Measurements from ENCODE around the gene FAM107B. TPM values are rescaled to one million over a fixed set of nuclear protein-coding genes. Genes with fewer than 3 reads are reported as not detected.

The FAM107B gene
- total and polyA plus RNA-seq, 2 donors: 49.1 to 52.3 TPM

GRCh38 chr10:14528450-14528849, 246.2 kb downstream of the FAM107B start:
- Histone ChIP-seq H3K36me3 (ENCODE audit: control insufficient read depth in 2 of 2, insufficient read depth in 2 of 2, low read length in 1 of 2) (peaks cover 5 to 10% of the 10 kb centered on the region in 2 donors), H3K27ac (ENCODE audit: low read depth in 1 of 2, low read length in 1 of 2) (no peak overlapping the region), H3K27me3 (ENCODE audit: control insufficient read depth in 2 of 2, insufficient read depth in 1 of 2, low read length in 1 of 2) (no peaks in the 10 kb centered on the region), H3K4me3 (ENCODE audit: low read length in 2 of 2) (no peak overlapping the region), H3K9me3 (ENCODE audit: control insufficient read depth in 2 of 2, insufficient read depth in 1 of 2, low read length in 1 of 2) (no peaks in the 10 kb centered on the region), H3K4me1 (ENCODE audit: control insufficient read depth in 2 of 2, insufficient read depth in 2 of 2, low read length in 2 of 2) (peaks cover 0 to 3% of the 10 kb centered on the region in 2 donors)
- WGBS: 96% methylated on average over 2 of the region's 2 CpGs
- peak in 2 of 9 donors; percentile 29 to 49 for DNase-seq (ENCODE audit: low read depth in 6 of 9, low spot score in 9 of 9)

- H3K4me3 ChIP-seq (ENCODE audit: low read length in 2 of 2): no peak overlapping the region
- no peak overlapping the region for H3K27ac ChIP-seq (ENCODE audit: low read depth in 1 of 2, low read length in 1 of 2)
- H3K9me3 ChIP-seq (ENCODE audit: control insufficient read depth in 2 of 2, insufficient read depth in 1 of 2, low read length in 1 of 2): no peaks in the 10 kb centered on the region
- H3K27me3 ChIP-seq (ENCODE audit: control insufficient read depth in 2 of 2, insufficient read depth in 1 of 2, low read length in 1 of 2): no peaks in the 10 kb centered on the region
- peaks cover 5 to 10% of the 10 kb centered on the region in 2 donors for H3K36me3 ChIP-seq (ENCODE audit: control insufficient read depth in 2 of 2, insufficient read depth in 2 of 2, low read length in 1 of 2)
- DNase-seq (ENCODE audit: low read depth in 6 of 9, low spot score in 9 of 9): no peak
- H3K4me1 ChIP-seq (ENCODE audit: control insufficient read depth in 2 of 2, insufficient read depth in 2 of 2, low read length in 2 of 2): peaks cover 0 to 3% of the 10 kb centered on the region in 2 donors
- 84% methylated on average over 3 of the region's 3 CpGs for WGBS
Observed at GRCh38 chr10:14527915-14528314, 246.8 kb downstream of the FAM107B start.

- Histone ChIP-seq H3K4me1 (ENCODE audit: control insufficient read depth in 2 of 2, insufficient read depth in 2 of 2, low read length in 2 of 2) (peaks cover 0 to 3% of the 10 kb centered on the region in 2 donors), H3K36me3 (ENCODE audit: control insufficient read depth in 2 of 2, insufficient read depth in 2 of 2, low read length in 1 of 2) (peaks cover 5 to 7% of the 10 kb centered on the region in 2 donors), H3K27ac (ENCODE audit: low read depth in 1 of 2, low read length in 1 of 2) (peak overlapping the region in 1 of 2 donors; percentile 60), H3K4me3 (ENCODE audit: low read length in 2 of 2) (no peak overlapping the region), H3K27me3 (ENCODE audit: control insufficient read depth in 2 of 2, insufficient read depth in 1 of 2, low read length in 1 of 2) (no peaks in the 10 kb centered on the region), H3K9me3 (ENCODE audit: control insufficient read depth in 2 of 2, insufficient read depth in 1 of 2, low read length in 1 of 2) (no peaks in the 10 kb centered on the region)
- peak in 1 of 9 donors; percentile 24 for DNase-seq (ENCODE audit: low read depth in 6 of 9, low spot score in 9 of 9)
- WGBS: 85% methylated on average over 3 of the region's 3 CpGs
Observed at GRCh38 chr10:14527134-14527844, 247.4 kb downstream of the FAM107B start.

- H3K4me3 ChIP-seq (ENCODE audit: low read length in 2 of 2): no peak overlapping the region
- 88% methylated on average over 7 of the region's 7 CpGs for WGBS
- H3K27me3 ChIP-seq (ENCODE audit: control insufficient read depth in 2 of 2, insufficient read depth in 1 of 2, low read length in 1 of 2): no peaks in the 10 kb centered on the region
- no peaks in the 10 kb centered on the region for H3K9me3 ChIP-seq (ENCODE audit: control insufficient read depth in 2 of 2, insufficient read depth in 1 of 2, low read length in 1 of 2)
- peaks cover 10 to 13% of the 10 kb centered on the region in 2 donors for H3K36me3 ChIP-seq (ENCODE audit: control insufficient read depth in 2 of 2, insufficient read depth in 2 of 2, low read length in 1 of 2)
- H3K4me1 ChIP-seq (ENCODE audit: control insufficient read depth in 2 of 2, insufficient read depth in 2 of 2, low read length in 2 of 2): peaks cover 0 to 3% of the 10 kb centered on the region in 2 donors
- H3K27ac ChIP-seq (ENCODE audit: low read depth in 1 of 2, low read length in 1 of 2): no peak overlapping the region
- DNase-seq (ENCODE audit: low read depth in 6 of 9, low spot score in 9 of 9): no peak
Observed at GRCh38 chr10:14526326-14526725, 248.4 kb downstream of the FAM107B start.

GRCh38 chr10:14524691-14525324, 249.9 kb downstream of the FAM107B start:
- H3K4me1 ChIP-seq (ENCODE audit: control insufficient read depth in 2 of 2, insufficient read depth in 2 of 2, low read length in 2 of 2): peaks cover 0 to 3% of the 10 kb centered on the region in 2 donors
- DNase-seq (ENCODE audit: low read depth in 6 of 9, low spot score in 9 of 9): no peak
- H3K36me3 ChIP-seq (ENCODE audit: control insufficient read depth in 2 of 2, insufficient read depth in 2 of 2, low read length in 1 of 2): peaks cover 8 to 27% of the 10 kb centered on the region in 2 donors
- H3K27me3 ChIP-seq (ENCODE audit: control insufficient read depth in 2 of 2, insufficient read depth in 1 of 2, low read length in 1 of 2): no peaks in the 10 kb centered on the region
- no peak overlapping the region for H3K4me3 ChIP-seq (ENCODE audit: low read length in 2 of 2)
- WGBS: 100% methylated on average over 3 of the region's 3 CpGs
- H3K27ac ChIP-seq (ENCODE audit: low read depth in 1 of 2, low read length in 1 of 2): no peak overlapping the region
- no peaks in the 10 kb centered on the region for H3K9me3 ChIP-seq (ENCODE audit: control insufficient read depth in 2 of 2, insufficient read depth in 1 of 2, low read length in 1 of 2)

- 85% methylated on average over 10 of the region's 10 CpGs for WGBS
- Histone ChIP-seq H3K27ac (ENCODE audit: low read depth in 1 of 2, low read length in 1 of 2) (no peak overlapping the region), H3K36me3 (ENCODE audit: control insufficient read depth in 2 of 2, insufficient read depth in 2 of 2, low read length in 1 of 2) (peaks cover 8 to 22% of the 10 kb centered on the region in 2 donors), H3K4me3 (ENCODE audit: low read length in 2 of 2) (no peak overlapping the region), H3K9me3 (ENCODE audit: control insufficient read depth in 2 of 2, insufficient read depth in 1 of 2, low read length in 1 of 2) (no peaks in the 10 kb centered on the region), H3K4me1 (ENCODE audit: control insufficient read depth in 2 of 2, insufficient read depth in 2 of 2, low read length in 2 of 2) (no peaks in the 10 kb centered on the region), H3K27me3 (ENCODE audit: control insufficient read depth in 2 of 2, insufficient read depth in 1 of 2, low read length in 1 of 2) (no peaks in the 10 kb centered on the region)
- no peak for DNase-seq (ENCODE audit: low read depth in 6 of 9, low spot score in 9 of 9)
Observed at GRCh38 chr10:14523286-14523685, 251.4 kb downstream of the FAM107B start.

GRCh38 chr10:14519785-14520184, 254.9 kb downstream of the FAM107B start:
- H3K4me1 ChIP-seq (ENCODE audit: control insufficient read depth in 2 of 2, insufficient read depth in 2 of 2, low read length in 2 of 2): no peaks in the 10 kb centered on the region
- H3K36me3 ChIP-seq (ENCODE audit: control insufficient read depth in 2 of 2, insufficient read depth in 2 of 2, low read length in 1 of 2): peaks cover 8 to 22% of the 10 kb centered on the region in 2 donors

GRCh38 chr10:14518149-14518548, 256.5 kb downstream of the FAM107B start:
- DNase-seq (ENCODE audit: low read depth in 6 of 9, low spot score in 9 of 9): no peak
- Histone ChIP-seq H3K36me3 (ENCODE audit: control insufficient read depth in 2 of 2, insufficient read depth in 2 of 2, low read length in 1 of 2) (peaks cover 8 to 22% of the 10 kb centered on the region in 2 donors), H3K9me3 (ENCODE audit: control insufficient read depth in 2 of 2, insufficient read depth in 1 of 2, low read length in 1 of 2) (no peaks in the 10 kb centered on the region), H3K4me1 (ENCODE audit: control insufficient read depth in 2 of 2, insufficient read depth in 2 of 2, low read length in 2 of 2) (no peaks in the 10 kb centered on the region), H3K4me3 (ENCODE audit: low read length in 2 of 2) (no peak overlapping the region), H3K27me3 (ENCODE audit: control insufficient read depth in 2 of 2, insufficient read depth in 1 of 2, low read length in 1 of 2) (no peaks in the 10 kb centered on the region), H3K27ac (ENCODE audit: low read depth in 1 of 2, low read length in 1 of 2) (no peak overlapping the region)
- 97% methylated on average over 3 of the region's 3 CpGs for WGBS

More at GRCh38 chr10:14519785-14520184, 254.9 kb downstream of the FAM107B start:
- DNase-seq (ENCODE audit: low read depth in 6 of 9, low spot score in 9 of 9): no peak
- Histone ChIP-seq H3K27me3 (ENCODE audit: control insufficient read depth in 2 of 2, insufficient read depth in 1 of 2, low read length in 1 of 2) (no peaks in the 10 kb centered on the region), H3K9me3 (ENCODE audit: control insufficient read depth in 2 of 2, insufficient read depth in 1 of 2, low read length in 1 of 2) (no peaks in the 10 kb centered on the region), H3K27ac (ENCODE audit: low read depth in 1 of 2, low read length in 1 of 2) (no peak overlapping the region), H3K4me3 (ENCODE audit: low read length in 2 of 2) (no peak overlapping the region)
- WGBS: 97% methylated on average over 7 of the region's 7 CpGs

- Histone ChIP-seq H3K4me3 (ENCODE audit: low read length in 2 of 2) (no peak overlapping the region), H3K27me3 (ENCODE audit: control insufficient read depth in 2 of 2, insufficient read depth in 1 of 2, low read length in 1 of 2) (no peaks in the 10 kb centered on the region), H3K9me3 (ENCODE audit: control insufficient read depth in 2 of 2, insufficient read depth in 1 of 2, low read length in 1 of 2) (no peaks in the 10 kb centered on the region), H3K4me1 (ENCODE audit: control insufficient read depth in 2 of 2, insufficient read depth in 2 of 2, low read length in 2 of 2) (peaks cover 0 to 3% of the 10 kb centered on the region in 2 donors), H3K36me3 (ENCODE audit: control insufficient read depth in 2 of 2, insufficient read depth in 2 of 2, low read length in 1 of 2) (peaks cover 0 to 4% of the 10 kb centered on the region in 2 donors), H3K27ac (ENCODE audit: low read depth in 1 of 2, low read length in 1 of 2) (no peak overlapping the region)
- WGBS: 96% methylated on average over 4 of the region's 4 CpGs
- DNase-seq (ENCODE audit: low read depth in 6 of 9, low spot score in 9 of 9): no peak
Observed at GRCh38 chr10:14513123-14513522, 261.6 kb downstream of the FAM107B start.
